ENCODE results near the gene CALU.

DNA sequence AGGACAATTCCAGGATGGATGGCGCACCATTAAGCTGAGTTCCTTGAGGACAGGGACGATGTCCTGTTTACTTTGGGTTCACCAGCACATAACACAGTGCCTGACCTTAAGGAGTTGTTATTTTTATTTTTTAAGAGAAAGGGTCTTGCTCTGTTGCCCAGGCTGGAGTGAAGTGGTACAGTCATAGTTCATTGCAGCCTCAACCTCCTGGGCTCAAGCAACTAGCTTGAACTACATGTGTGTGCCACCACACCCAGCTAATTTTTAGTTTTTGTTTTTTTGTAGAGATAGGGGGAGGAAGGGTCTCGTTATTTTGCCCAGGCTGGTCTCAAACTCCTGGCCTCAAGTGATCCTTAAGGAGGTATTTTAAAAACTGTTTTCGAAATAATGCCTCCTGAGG, 1.7 kb upstream of the CALU start:
- TF ChIP-seq, protein P1, sequence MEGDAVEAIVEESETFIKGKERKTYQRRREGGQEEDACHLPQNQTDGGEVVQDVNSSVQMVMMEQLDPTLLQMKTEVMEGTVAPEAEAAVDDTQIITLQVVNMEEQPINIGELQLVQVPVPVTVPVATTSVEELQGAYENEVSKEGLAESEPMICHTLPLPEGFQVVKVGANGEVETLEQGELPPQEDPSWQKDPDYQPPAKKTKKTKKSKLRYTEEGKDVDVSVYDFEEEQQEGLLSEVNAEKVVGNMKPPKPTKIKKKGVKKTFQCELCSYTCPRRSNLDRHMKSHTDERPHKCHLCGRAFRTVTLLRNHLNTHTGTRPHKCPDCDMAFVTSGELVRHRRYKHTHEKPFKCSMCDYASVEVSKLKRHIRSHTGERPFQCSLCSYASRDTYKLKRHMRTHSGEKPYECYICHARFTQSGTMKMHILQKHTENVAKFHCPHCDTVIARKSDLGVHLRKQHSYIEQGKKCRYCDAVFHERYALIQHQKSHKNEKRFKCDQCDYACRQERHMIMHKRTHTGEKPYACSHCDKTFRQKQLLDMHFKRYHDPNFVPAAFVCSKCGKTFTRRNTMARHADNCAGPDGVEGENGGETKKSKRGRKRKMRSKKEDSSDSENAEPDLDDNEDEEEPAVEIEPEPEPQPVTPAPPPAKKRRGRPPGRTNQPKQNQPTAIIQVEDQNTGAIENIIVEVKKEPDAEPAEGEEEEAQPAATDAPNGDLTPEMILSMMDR (conservative IDR thresholded peaks at IDR 0.05 in 1 of 2, IDR thresholded peaks at IDR 0.05 in 1 of 2; ENCODE audit: extremely low read depth in 1 of 2, insufficient read depth in 1 of 2, low read depth in 1 of 2, low read length in 2 of 2): no peak
- TF ChIP-seq EZH2 (IDR thresholded peaks at IDR 0.05; ENCODE audit: borderline replicate concordance, low read length): no peak
